GM12873 (cell line): ENCODE data around the gene PANK4.

Source experiments
- CTCF ChIP-seq: IDR thresholded peaks from 2 replicates; pipeline ENCODE4 v1.5.1; 2012; ENCODE audit warnings: low read depth, mild to moderate bottlenecking, moderate library complexity, low read length, control low read depth; ENCODE audit not compliant: insufficient read depth; ENCODE audit errors: missing control alignments

The PANK4 gene

DNA sequence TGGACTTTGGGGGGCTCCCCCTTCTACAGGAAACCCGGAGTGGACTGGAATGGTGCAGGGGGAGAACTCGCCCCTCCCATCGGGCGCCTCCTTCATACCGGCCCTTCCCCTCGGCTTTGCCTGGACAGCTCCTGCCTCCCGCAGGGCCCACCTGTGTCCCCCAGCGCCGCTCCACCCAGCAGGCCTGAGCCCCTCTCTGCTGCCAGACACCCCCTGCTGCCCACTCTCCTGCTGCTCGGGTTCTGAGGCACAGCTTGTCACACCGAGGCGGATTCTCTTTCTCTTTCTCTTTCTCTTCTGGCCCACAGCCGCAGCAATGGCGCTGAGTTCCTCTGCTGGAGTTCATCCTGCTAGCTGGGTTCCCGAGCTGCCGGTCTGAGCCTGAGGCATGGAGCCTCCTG is 29.9 kb upstream of the PANK4 start, which contains the start of gene TNFRSF14:
TNFRSF14 (plus strand) TSS at position 95 of the 401 bp plus-strand sequence; CDS start at position 389, 294 bp downstream.
- peak; percentile 35 for TF ChIP-seq CTCF

DNA sequence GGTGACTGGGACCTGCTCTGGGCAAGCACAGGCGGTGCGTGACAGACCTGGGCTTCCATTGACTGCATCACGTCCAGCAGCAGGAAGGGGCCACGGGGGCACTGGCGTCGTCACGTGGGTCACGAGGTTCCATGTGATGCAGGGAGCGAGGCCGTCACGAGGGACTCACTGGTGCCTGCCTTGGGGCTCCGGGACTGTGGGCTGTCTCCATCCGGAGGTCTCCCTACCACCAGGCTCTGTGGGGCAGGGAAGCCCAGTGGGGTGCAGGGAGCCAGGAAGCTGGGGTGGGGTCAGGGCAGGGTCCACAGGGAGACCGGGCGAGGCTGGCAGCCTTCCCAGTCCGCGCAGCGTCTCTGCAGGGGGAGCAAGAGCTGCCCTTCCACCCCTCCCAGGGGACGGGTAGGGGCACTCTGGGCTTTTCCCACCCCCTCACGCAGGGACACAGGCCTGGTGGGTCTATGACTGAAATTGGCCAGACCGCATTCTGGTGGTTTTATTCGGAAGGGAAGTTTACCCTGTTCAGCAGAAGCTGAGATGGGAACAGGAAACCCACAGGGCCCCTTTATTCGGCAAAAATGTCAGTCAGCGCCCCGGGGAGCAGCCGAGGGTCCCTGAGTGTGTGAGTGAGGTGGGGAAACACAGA is 29.4 kb upstream of the PANK4 start:
- no peak for TF ChIP-seq CTCF

GRCh38 chr1:2554621-2555387 is 28.4 kb upstream of the PANK4 start:
- TF ChIP-seq CTCF: peak; percentile 81

DNA sequence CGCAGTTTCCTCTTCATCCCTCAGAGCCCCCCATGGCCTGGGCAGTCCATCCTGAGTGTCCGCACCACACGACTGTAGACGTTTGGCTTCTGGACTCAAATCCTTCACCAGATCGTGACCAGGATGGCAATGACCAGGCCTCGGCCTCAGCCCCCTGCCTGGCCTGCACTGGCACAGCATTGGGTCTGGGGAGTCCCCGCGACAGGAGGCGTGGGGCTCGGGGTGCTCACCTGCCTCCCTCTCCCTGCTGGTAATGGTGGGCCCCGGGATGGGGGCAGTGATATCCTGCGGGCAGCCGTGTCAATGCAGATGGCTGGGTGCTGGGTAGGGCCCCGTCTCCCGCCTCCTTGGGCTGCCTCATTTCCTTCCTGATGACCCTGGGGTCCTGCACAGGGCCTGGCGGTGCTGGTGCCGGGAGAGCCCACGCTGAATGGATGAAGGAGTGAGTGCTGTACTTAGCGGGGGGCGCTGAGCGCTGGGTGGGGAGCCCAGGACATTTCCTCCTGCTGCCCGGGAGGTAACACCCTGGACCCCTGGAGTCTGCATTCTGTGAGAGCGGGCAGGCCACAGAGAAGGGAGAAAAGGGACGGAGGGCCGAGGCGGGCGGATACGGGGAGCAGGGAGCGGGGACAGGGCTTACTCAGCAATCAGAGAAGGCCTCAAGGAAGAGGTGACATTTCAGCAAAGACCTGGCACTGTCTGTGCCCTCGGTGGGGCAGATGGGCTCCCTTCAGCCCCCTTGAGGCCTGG is 27.6 kb upstream of the PANK4 start:
- TF ChIP-seq CTCF: no peak

DNA sequence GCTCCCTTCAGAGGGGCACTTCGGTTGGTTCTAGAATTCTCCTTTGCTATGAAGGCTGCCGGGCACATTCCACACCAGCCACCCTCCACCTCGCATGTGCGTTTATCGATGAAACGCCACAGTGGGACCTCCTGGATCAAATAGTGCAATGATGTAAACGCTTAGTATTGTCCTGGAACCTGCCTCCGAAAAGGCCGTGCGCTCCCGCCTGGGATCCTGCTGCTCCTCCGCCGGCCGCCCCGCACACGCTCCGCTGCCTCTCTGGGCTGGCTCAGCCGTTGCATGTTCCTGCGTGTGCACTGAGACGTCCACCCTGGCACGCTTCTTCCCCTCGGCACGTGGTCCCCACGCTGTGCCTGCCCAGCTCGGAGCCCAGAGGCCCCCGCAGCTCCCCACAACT is 25.8 kb upstream of the PANK4 start:
- TF ChIP-seq CTCF: no peak

DNA sequence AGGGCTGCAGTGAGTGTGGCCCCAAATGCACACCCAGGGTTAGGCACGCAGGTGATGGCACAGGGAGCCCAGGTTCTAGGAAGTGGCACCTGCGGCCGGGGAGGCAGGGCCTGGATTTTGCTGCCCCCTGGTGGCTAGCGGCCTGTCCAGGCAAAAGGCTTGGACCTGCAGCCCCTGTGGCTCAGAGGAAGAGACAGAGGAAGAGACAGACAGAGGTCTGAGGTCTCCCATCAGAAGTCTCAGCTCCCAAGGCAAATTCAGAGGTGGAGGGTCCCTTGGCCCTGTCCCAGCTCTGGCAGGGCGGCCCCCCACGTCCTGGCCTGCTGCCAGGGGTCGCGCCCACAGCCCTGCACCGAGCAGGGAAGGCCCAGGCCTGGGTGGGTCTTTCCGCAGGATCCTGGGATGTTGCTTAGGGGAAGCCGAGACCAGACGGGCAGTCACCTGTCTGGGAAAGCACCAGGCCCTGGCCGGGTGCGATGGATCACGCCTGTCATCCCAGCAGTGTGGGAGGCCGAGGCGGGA is 21.7 kb upstream of the PANK4 start:
- TF ChIP-seq CTCF: peak; percentile 93
